ENCODE data around the gene CCDC183. TPM values are rescaled to one million over a fixed set of nuclear protein-coding genes. Genes with fewer than 3 reads are reported as not detected.

The CCDC183 gene
- total RNA-seq, 1 donor from 2014 or later = 0.84 TPM

GRCh38 chr9:136748666-136749611, 47.2 kb upstream of the CCDC183 start:
- Histone ChIP-seq H3K9me3 (ENCODE audit: insufficient read depth, low read depth, low read length) (no peaks in the 10 kb centered on the region), H3K27ac (ENCODE audit: low read depth, low read length) (no peak overlapping the region), H3K79me2 (ENCODE audit: insufficient read depth, low read length) (no peaks in the 10 kb centered on the region), H3K4me3 (ENCODE audit: insufficient read depth, low read depth, low read length) (no peak overlapping the region), H3K9ac (ENCODE audit: low read length) (no peak overlapping the region), H3K4me1 (ENCODE audit: insufficient read depth, low read length) (no peaks in the 10 kb centered on the region), H3K4me2 (ENCODE audit: low read length) (no peak overlapping the region), H3K27me3 (ENCODE audit: insufficient read depth, low read length) (peaks cover 3% of the 10 kb centered on the region), H2AFZ (ENCODE audit: low read depth, low read length) (no peak overlapping the region), H3K36me3 (ENCODE audit: insufficient read depth, low read length) (no peaks in the 10 kb centered on the region), H4K20me1 (ENCODE audit: insufficient read depth, low read length) (no peaks in the 10 kb centered on the region)
- peaks cover 11% of the 10 kb centered on the region for H3K9me3 Mint-ChIP-seq (ENCODE audit: unreplicated experiment)
- TF ChIP-seq CTCF (IDR thresholded peaks at IDR 0.05; ENCODE audit: insufficient read depth, low read depth, low read length) (no peak), EZH2 (IDR thresholded peaks at IDR 0.05; ENCODE audit: insufficient read depth, low read length) (no peak)
- DNase-seq (ENCODE audit: low read depth) (no peak), FAIRE-seq (no peak)
- no peak overlapping the region for H3K27ac Mint-ChIP-seq (ENCODE audit: unreplicated experiment)
- peaks cover 14% of the 10 kb centered on the region for H3K27me3 Mint-ChIP-seq (ENCODE audit: low read depth, unreplicated experiment)
- no peaks in the 10 kb centered on the region for H3K4me1 Mint-ChIP-seq (ENCODE audit: low read depth, unreplicated experiment)
- peaks cover 2% of the 10 kb centered on the region for H3K36me3 Mint-ChIP-seq (ENCODE audit: low read depth, unreplicated experiment)
- H3K4me3 Mint-ChIP-seq (ENCODE audit: unreplicated experiment) = peak overlapping the region; percentile 35

GRCh38 chr9:136750526-136750925, 45.6 kb upstream of the CCDC183 start:
- Histone ChIP-seq H4K20me1 (ENCODE audit: insufficient read depth, low read length) (no peaks in the 10 kb centered on the region), H3K4me2 (ENCODE audit: low read length) (no peak overlapping the region), H3K4me3 (ENCODE audit: insufficient read depth, low read depth, low read length) (no peak overlapping the region), H2AFZ (ENCODE audit: low read depth, low read length) (no peak overlapping the region), H3K4me1 (ENCODE audit: insufficient read depth, low read length) (no peaks in the 10 kb centered on the region), H3K27ac (ENCODE audit: low read depth, low read length) (no peak overlapping the region), H3K9ac (ENCODE audit: low read length) (no peak overlapping the region), H3K79me2 (ENCODE audit: insufficient read depth, low read length) (no peaks in the 10 kb centered on the region), H3K27me3 (ENCODE audit: insufficient read depth, low read length) (peaks cover 3% of the 10 kb centered on the region), H3K36me3 (ENCODE audit: insufficient read depth, low read length) (no peaks in the 10 kb centered on the region), H3K9me3 (ENCODE audit: insufficient read depth, low read depth, low read length) (peaks cover 3% of the 10 kb centered on the region)
- H3K4me3 Mint-ChIP-seq (ENCODE audit: unreplicated experiment) = no peak overlapping the region
- peaks cover 5% of the 10 kb centered on the region for H3K36me3 Mint-ChIP-seq (ENCODE audit: low read depth, unreplicated experiment)
- no peaks in the 10 kb centered on the region for H3K4me1 Mint-ChIP-seq (ENCODE audit: low read depth, unreplicated experiment)
- H3K27ac Mint-ChIP-seq (ENCODE audit: unreplicated experiment) = no peak overlapping the region
- no peak for FAIRE-seq
- H3K27me3 Mint-ChIP-seq (ENCODE audit: low read depth, unreplicated experiment) = peaks cover 16% of the 10 kb centered on the region
- DNase-seq (ENCODE audit: low read depth) = no peak
- TF ChIP-seq EZH2 (IDR thresholded peaks at IDR 0.05; ENCODE audit: insufficient read depth, low read length) (no peak), CTCF (IDR thresholded peaks at IDR 0.05; ENCODE audit: insufficient read depth, low read depth, low read length) (no peak)
- H3K9me3 Mint-ChIP-seq (ENCODE audit: unreplicated experiment) = peaks cover 14% of the 10 kb centered on the region

DNA sequence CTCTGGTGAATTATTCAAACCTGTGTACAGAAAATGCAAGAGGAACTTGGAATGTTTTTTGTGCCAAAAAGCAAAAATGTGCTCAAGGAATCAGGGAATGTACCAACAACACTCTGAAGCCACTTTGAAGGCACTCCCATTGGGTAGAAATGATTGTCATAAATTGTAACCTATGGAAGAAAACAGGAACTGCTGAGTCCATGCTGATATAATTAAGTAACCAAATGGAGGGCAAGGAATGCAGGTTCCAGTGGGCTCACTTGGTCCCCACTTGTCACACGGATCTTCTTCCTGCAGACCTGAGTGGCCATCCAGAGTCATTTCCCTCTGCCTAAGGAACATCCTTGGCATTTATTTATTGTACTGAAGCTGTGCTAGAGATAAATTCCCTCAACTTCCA, 44.9 kb upstream of the CCDC183 start:
- Histone ChIP-seq H3K9me3 (ENCODE audit: insufficient read depth, low read depth, low read length) (peaks cover 7% of the 10 kb centered on the region), H3K27ac (ENCODE audit: low read depth, low read length) (no peak overlapping the region), H3K36me3 (ENCODE audit: insufficient read depth, low read length) (no peaks in the 10 kb centered on the region), H3K4me3 (ENCODE audit: insufficient read depth, low read depth, low read length) (no peak overlapping the region), H3K4me1 (ENCODE audit: insufficient read depth, low read length) (no peaks in the 10 kb centered on the region), H2AFZ (ENCODE audit: low read depth, low read length) (no peak overlapping the region), H4K20me1 (ENCODE audit: insufficient read depth, low read length) (no peaks in the 10 kb centered on the region), H3K4me2 (ENCODE audit: low read length) (no peak overlapping the region), H3K79me2 (ENCODE audit: insufficient read depth, low read length) (no peaks in the 10 kb centered on the region), H3K27me3 (ENCODE audit: insufficient read depth, low read length) (peaks cover 3% of the 10 kb centered on the region), H3K9ac (ENCODE audit: low read length) (no peak overlapping the region)
- FAIRE-seq = no peak
- Mint-ChIP-seq H3K4me1 (ENCODE audit: low read depth, unreplicated experiment) (no peaks in the 10 kb centered on the region), H3K4me3 (ENCODE audit: unreplicated experiment) (no peak overlapping the region), H3K27ac (ENCODE audit: unreplicated experiment) (no peak overlapping the region), H3K36me3 (ENCODE audit: low read depth, unreplicated experiment) (peaks cover 5% of the 10 kb centered on the region), H3K9me3 (ENCODE audit: unreplicated experiment) (peaks cover 17% of the 10 kb centered on the region), H3K27me3 (ENCODE audit: low read depth, unreplicated experiment) (peaks cover 14% of the 10 kb centered on the region)
- no peak for DNase-seq (ENCODE audit: low read depth)
- no peak for TF ChIP-seq CTCF (IDR thresholded peaks at IDR 0.05; ENCODE audit: insufficient read depth, low read depth, low read length)
- no peak for TF ChIP-seq EZH2 (IDR thresholded peaks at IDR 0.05; ENCODE audit: insufficient read depth, low read length)

Measured in astrocyte (in vitro differentiated cells and primary cell).